Astrocyte of the cerebellum (primary cell): ENCODE data around the gene MYO10.

Experiments
- DNase-seq: peaks from one replicate; pipeline ENCODE4 v3.0.0-alpha.2; 2011; ENCODE audit warnings: low read depth
- H3K4me3 ChIP-seq: 2 replicates; pipeline ENCODE4 v1.5.1; 2011; ENCODE audit warnings: mild to moderate bottlenecking, low read depth, low read length, moderate library complexity
- in situ Hi-C: cut with HindIII; loops from 2 replicates; pipeline ENCODE4 v1.10.0; 2017; ENCODE audit warnings: low sequenced_read_pairs
- TF ChIP-seq, protein P1 (sequence below): IDR thresholded peaks from 2 replicates; pipeline ENCODE4 v1.5.1; 2012; ENCODE audit warnings: low read length, low read depth, moderate library complexity, mild to moderate bottlenecking; ENCODE audit errors: missing control alignments

Gene MYO10

DNA sequence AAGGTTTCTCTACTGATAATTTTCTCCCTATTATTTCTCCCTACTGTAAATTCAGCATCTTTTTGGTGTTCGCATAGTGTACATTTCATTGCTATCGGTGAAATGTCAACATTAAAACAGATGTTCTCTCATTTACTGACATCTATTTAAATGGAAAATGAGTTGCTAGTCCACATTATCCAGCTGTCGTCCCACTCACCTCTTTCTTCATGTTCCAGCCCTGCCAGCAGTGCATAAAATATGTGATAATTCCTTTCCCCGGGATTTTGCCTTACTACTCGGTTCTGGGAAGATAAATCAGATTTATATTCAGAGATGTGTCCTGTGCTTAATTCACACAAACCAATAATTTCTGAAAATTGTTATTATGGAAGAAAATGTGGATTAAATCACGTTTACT is 155.8 kb downstream of the MYO10 start:
- in situ Hi-C loops = no loop called here
- TF ChIP-seq, protein P1, sequence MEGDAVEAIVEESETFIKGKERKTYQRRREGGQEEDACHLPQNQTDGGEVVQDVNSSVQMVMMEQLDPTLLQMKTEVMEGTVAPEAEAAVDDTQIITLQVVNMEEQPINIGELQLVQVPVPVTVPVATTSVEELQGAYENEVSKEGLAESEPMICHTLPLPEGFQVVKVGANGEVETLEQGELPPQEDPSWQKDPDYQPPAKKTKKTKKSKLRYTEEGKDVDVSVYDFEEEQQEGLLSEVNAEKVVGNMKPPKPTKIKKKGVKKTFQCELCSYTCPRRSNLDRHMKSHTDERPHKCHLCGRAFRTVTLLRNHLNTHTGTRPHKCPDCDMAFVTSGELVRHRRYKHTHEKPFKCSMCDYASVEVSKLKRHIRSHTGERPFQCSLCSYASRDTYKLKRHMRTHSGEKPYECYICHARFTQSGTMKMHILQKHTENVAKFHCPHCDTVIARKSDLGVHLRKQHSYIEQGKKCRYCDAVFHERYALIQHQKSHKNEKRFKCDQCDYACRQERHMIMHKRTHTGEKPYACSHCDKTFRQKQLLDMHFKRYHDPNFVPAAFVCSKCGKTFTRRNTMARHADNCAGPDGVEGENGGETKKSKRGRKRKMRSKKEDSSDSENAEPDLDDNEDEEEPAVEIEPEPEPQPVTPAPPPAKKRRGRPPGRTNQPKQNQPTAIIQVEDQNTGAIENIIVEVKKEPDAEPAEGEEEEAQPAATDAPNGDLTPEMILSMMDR = no peak
- no peak overlapping the region for H3K4me3 ChIP-seq
- no peak for DNase-seq

DNA sequence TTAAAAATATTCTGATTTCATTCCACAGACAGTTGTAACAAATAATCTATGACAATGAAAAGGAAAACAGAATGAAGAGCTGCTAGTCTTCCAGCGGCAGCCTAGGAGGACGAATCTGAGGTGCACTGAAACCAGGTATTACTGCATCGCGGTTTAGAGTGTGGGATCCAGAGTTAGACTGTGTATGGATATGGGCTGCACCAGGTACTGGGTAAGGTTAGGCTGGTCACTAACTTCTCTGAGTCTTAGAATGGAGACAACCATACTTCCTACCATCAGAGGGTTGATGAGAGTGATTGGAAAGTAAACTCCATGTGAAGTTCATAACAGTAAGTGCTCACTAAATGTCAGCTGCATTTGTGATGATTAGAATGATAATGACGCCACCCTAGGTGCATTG is 158.7 kb downstream of the MYO10 start:
- TF ChIP-seq, protein P1 = no peak
- H3K4me3 ChIP-seq = no peak overlapping the region
- DNase-seq = no peak
- in situ Hi-C loops = no loop called here

DNA sequence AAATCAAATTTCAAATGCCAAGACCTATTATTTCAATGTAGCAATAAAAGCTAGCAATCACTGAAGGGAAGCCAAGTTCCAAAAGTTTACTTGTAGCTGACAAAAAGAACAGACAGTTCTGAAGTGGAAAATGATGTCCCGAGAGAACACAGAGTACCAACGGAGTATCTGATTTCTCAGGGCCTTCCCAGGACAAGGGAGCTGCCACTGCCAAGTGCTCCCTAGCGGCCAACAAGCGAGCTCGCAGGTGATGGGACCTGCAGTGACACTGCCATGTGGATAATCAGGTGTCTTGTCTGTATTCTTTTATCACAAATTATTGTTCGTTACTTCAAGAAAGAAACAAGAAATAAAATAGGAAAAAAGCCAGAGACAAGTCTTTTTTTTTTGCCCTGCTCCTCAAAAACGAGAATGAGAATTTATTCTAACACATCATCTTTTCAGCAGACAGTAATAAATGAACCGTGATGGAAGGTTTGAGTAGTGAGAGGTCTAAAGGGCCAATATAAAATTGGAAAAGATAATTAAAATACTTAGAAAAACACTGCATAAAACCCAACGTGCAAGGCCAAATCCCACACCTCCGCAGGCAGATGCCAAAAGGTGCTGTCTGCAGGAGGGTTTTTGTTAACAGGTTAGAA is 159.4 kb downstream of the MYO10 start:
- TF ChIP-seq, protein P1 = peak; percentile 51
- in situ Hi-C loops = no loop called here
- H3K4me3 ChIP-seq = no peak overlapping the region
- no peak for DNase-seq

DNA sequence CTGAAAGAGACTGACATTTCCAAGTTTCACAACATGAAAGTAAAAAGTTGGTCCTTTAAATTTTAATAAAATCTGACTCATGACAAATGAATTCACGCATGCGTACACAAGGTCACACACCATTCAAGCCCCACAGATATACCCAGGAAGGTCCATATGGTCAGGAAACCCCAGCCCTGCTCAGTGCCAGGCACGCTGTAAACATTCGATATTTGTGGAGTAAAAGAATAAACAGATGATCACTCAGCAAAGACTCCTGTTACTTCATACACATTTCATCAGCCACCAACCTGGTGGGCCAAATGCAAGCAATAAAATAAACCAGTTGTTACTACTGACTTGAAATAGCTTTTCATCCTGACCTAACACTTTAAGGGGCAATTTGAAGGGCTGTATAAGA is 161.3 kb downstream of the MYO10 start:
- in situ Hi-C loops = no loop called here

DNA sequence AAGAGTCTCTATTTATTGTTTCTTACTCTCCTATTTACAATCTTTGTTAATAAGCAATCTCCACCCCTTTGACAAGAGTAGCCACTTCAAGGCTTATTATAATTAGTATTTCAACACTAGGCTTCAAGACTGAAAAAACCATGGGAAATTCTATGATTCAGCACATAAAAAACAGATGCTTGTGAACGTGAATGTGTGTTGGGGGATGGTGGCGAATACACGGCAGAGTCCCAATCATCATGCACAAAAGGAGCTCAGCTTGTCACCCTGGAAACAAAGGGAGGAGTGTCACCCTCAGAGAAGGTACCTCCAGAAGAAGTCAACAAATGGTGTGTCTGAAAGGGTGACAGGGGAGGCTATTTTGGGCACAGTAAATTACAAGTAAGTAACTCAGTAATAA is 162.1 kb downstream of the MYO10 start:
- TF ChIP-seq, protein P1 = no peak
- in situ Hi-C loops = no loop called here
- no peak for DNase-seq
- no peak overlapping the region for H3K4me3 ChIP-seq

More for the DNA sequence above, 161.3 kb downstream of the MYO10 start:
- DNase-seq = no peak
- TF ChIP-seq, protein P1 = no peak
- no peak overlapping the region for H3K4me3 ChIP-seq

DNA sequence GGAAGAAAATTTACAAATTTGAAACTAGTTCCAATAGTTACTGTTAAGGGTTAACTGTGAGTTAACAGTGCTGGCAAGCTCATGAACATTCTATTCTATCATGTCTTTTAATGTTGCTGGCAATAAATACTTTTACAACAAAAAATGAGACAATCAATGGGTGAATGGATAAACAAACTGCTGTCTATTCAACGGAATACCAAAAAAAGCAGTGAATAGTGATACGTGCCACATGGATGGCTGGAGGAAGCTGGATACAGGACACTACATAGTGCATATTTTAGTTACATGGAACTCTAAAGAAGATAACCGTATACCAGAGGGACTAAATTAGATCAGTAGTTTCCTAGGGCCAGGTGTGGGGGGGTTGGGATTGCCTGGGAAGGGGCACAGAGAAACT is 163.5 kb downstream of the MYO10 start:
- TF ChIP-seq, protein P1 = no peak
- in situ Hi-C loops = no loop called here
- DNase-seq = no peak
- H3K4me3 ChIP-seq = no peak overlapping the region

DNA sequence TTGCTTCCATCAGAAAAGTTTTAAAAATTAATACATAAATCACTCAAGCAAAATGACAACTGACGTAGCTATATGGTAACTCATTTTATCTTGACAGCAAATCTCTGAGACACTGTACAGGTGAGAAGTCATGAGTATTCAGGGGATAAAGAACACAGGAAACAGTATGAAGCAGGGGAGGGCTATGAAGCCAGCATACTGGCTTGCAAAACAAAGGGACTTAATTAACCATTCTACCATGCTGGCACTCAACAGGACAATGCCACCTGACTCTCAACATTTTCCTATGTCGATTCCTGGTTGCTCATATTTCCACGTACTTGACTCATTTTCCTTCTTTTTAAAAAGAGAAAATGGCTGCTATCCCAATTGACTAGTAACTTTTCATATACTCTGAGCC is 167.9 kb downstream of the MYO10 start:
- TF ChIP-seq, protein P1 = no peak
- DNase-seq = no peak
- in situ Hi-C loops = no loop called here
- H3K4me3 ChIP-seq = no peak overlapping the region
